Stimulated activated CD4-positive, alpha-beta T cell treated with anti-CD3 and anti-CD28 coated beads, Interleukin-15, amount 100 ng/mL, for 48 hours (primary cell): ENCODE measurements around the gene MAGI3.

Source experiments
- DNase-seq, 2 donors: peaks; one replicate each; pipeline ENCODE4 v3.0.0-alpha.2; 2020; ENCODE audit warnings: low read depth in 2 of 2

The MAGI3 gene

DNA sequence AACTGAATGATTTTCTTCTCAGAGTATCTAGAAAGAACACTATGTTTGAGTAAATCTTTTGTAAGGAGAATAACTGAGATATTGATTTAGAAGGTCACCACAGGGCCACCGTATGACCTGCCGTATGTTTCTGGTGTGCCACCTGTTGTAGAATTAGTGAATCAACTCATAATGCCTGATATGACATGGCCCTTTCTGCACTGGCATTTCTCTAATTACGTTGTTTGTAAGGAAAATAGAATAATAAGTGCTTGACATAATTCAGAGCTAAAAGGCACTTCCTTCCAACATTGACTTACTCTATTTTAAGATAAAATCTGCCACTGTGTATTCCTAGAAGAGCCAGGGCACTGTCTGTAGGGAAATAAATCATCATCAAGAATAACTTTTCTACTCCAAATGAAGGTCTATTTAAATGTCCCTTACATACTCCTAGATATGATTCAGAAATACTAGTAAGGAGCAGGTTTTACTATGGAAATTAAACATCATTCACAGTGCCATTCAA is 267.3 kb downstream of the MAGI3 start:
- no peak for DNase-seq

GRCh38 chr1:113659035-113659434 is 268.7 kb downstream of the MAGI3 start:
- DNase-seq: no peak

DNA sequence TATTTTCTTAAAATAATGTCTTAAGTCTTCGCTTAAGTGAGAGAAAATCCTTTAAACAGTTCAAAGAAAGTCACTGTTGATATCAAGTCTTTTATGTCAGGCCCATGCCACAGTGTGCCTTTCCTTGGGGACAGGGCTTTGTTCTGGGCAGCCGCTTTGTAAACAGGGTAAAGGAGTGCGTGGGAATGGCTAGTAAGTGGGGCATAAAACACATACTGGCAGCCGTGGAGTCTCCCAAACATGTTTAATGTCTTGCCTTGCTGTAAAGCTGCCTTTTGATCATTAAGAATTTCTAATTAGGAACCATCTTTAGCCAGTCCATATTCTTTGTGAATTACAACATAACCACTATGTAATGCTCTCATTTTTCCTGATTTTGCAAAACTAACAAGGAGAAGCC is 269.2 kb downstream of the MAGI3 start:
- no peak for DNase-seq

DNA sequence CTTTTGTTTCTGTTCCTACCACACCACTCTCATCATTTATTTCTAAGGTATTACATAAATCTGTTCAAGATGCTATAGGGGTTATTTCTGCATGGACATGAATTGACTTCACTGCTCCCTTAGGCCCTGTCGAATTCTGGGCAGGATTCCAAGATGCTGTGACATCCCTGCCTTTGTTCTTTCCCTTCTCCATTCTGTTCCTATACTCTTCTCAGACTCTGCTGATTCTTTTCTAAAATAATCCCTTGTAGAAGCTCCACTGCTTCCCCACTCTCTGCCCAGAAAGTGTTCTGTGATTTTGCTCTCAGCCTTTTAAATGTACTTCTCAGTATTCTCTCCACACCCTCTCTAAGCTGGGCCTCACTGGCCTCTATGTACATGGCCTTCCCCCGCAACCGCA is 269.8 kb downstream of the MAGI3 start:
- no peak for DNase-seq

- no peak for DNase-seq
Observed at GRCh38 chr1:113662101-113662500, 271.8 kb downstream of the MAGI3 start.

DNA sequence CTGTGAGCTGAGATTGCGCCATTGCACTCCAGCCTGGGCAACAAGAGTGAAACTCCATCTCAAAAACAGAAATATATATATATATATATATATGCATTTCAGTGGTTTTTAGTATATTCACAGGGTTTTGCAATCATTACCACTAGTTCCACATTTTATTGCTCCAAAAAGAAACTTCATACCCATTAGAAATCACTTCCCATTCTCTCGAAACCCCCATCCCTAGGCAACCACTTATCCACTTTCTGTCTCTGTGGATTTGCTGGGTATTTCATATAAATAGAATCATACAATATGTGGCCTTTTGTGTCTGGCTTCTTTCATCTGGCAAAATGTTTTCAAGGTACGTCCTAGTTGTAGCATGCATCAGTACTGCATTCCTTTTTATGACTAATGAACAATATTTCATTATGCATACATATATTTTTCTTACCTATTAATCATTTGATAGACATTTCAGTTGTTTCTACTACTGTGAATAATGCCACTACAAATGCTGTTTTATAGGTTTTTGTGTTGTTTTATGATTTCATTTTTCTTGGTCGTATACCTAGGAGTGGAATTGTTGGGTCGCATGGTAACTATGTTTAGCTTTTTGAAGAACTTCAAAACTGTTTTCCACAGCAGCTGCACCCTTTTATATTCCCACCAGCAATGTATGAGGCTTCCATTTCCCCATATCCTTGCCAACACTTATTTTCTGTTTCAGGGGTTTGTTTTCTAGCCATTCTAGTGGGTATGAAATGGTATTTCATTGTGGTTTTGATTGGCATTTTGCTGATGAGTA is 273.0 kb downstream of the MAGI3 start:
- no peak for DNase-seq

DNA sequence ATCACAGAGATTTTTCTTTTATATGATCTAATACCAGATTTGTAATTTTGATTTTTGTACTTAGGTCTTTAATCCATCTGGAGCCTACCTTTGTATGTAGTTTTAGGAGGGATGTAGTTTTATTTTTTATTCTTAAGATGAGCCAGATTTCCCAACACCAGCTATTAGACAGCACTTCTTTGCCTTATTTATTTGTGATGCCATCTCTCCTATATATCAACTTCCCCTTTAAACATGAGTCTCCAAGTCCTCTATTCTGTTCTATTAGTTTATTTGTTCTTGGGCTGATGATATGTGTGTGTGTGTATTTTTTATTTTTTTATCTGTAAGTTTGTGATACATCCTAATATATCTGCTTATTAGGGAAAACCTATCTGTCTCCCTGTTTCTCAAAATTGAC is 274.8 kb downstream of the MAGI3 start:
- no peak for DNase-seq

DNA sequence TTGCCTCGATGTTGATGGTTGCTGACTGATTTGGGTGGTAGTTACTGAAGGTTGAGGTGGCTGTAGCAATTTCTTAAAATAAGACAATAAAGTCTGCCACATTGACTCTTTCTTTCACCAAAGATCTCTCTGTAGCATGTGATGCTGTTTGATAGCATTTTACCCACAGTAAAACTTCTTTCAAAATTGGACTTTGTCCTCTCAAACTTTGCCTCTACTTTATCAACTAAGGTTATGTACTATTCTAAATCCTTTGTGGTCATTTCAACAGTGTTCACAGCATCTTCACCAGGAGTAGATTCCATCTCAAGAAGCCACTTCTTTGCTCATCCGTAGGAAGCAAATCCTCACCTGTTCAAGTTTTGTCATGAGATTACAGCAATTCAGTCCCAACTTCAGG is 275.8 kb downstream of the MAGI3 start:
- DNase-seq: no peak

- DNase-seq: no peak
Observed at GRCh38 chr1:113669988-113670387, 279.7 kb downstream of the MAGI3 start.

DNA sequence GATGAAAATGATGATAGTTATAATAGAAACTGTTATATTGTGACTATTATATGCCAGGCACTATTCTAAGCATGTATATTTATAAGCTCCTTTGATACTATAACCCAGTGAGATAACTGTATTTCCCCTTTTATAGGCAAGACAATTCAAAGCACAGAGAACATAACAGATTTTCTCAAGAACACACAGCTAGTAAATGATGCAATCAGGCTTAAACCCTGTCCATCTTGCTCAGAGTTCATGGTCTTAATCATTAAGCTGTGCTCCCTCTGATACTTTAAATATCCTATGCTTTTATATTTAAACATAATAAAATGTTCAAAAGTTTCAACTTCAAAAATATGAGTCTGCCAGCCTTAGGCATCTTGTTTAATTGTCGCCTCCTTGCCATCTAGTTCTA is 280.3 kb downstream of the MAGI3 start:
- no peak for DNase-seq

- no peak for DNase-seq
Observed at GRCh38 chr1:113672491-113672890, 282.2 kb downstream of the MAGI3 start.

DNA sequence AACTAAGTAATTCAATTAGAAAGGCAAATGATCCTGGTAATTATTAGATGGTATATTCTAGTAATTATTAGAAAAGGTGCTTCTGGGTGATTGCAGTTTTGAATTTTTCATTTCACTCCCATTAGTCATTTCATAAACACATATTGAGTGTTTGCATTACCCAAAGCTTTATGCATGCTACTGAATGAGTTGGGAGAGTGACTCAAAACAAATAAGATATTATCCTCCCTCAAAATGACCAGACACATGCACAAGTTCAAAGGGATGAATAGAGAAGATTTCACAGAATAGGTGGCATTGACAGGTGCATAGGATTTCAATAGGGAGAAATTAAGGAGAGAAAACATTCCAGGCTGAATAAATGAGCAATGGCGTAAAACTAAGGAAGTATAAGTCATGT is 284.3 kb downstream of the MAGI3 start:
- DNase-seq: no peak

GRCh38 chr1:113675302-113675701 is 285.0 kb downstream of the MAGI3 start:
- no peak for DNase-seq

DNA sequence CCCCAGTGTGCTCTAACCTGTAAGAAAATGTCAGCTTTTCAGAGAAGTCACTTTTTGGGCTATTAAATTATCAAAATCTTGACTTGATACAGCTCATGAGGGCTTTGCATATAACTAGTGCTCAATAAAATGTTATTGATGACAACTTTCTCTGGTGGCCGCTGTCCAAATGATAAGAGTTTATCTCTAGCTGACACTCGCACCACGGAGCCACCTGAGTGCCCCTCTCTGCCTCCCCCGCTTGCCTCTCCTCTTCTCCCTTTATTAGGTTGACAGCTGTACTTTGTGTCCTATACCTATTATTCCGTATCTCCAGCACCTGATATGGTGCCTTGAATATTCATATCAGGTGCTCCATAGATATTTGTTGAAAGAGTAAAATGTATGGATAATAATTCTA is 286.2 kb downstream of the MAGI3 start:
- DNase-seq: no peak

- DNase-seq: no peak
Observed at GRCh38 chr1:113677250-113678158, 287.2 kb downstream of the MAGI3 start.

DNA sequence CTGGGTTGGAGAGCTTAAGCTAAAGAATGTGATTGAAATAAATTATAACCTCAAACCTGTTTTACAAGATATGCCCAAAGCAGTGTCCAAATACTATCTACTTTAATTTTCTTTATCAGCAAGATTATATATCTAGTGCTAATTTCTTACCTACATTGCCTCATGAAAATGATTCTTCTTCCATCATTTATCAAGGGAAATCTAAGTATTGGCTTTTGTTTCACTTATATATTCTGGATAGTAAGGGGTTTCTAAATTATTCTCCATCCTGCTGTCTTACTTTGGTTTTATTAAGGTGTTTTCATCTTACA is 287.8 kb downstream of the MAGI3 start:
- DNase-seq: no peak

DNA sequence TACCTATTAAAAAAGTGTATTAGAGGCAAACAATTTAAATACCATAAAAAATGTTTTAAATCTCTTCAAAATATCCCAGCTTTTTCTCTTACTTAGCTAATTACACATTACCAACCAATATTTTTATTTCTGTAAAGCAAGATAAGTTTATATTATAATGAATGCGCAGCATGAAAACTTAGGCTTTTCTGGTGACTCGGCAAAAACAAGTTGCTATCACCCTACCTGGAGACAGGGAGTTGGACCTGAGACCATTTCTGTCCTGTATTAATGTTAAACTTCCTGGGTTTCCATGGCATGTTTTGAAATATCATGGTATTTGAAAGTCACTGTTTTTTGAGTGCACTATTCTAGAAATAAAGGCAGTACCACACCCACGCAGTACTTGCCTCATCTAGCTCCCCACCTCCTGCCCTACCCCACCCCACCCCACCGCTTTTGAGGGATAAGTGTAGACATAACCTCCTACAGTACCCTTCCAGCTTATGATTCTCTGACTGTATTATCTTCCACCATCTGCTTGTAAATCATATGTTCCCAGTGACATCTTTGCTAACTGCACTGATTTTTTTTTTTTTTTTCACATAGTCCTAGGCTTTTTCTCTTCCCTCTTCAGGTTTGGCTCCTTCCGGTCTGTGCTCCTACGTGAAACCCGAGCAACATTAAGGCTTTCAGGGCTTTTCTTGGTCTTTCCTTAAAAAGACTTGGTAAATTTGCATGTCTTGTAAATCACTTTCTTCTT is 291.5 kb downstream of the MAGI3 start:
- no peak for DNase-seq

GRCh38 chr1:113683384-113684152 is 293.3 kb downstream of the MAGI3 start:
- DNase-seq: no peak

- no peak for DNase-seq
Observed at GRCh38 chr1:113684153-113684541, 293.8 kb downstream of the MAGI3 start.

DNA sequence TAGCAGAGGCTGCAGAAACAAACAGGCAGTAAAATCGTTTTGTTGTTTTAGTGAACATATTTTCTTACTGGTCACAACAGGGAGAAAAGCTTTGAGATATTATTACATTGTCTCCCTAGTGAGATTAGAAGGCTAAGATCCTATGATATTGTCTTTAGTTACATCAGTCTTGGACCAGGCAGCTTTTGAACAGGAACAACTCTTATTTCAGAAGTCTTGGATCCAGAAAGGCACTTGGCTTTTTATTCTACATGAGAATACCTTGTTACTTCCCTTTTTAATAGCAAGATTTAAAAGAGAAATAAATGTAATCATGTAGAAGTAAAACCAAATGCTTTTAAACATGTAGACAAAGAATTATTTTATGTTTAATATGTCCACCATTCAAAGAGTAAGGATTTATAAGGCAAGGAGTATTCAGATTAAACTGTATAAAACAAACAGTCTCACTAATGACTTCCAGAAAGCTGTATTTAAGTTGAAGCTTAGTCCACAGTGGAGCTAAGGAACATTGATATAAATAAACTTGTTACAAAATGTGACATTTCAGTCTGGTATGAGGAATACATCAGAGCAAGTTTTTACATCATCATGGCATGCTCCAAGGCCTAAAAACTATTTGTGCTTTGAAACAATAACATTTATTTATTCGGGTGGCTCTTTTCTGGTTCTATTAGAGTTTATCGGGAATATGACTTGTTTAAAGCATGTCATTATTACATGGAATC is 296.7 kb downstream of the MAGI3 start:
- no peak for DNase-seq

- DNase-seq: no peak
Observed at GRCh38 chr1:113691184-113691583, 300.9 kb downstream of the MAGI3 start.
